Measurements from ENCODE around the gene AK8.
A peak's percentile ranks its signal among the peaks of the same experiment; 100 is the strongest.

AK8 gene

GRCh38 chr9:132782037-132782436 is 96.0 kb downstream of the AK8 start:
- H3K79me2 ChIP-seq = no peaks in the 10 kb centered on the region
- no peak overlapping the region for H3K4me2 ChIP-seq (ENCODE audit: low read length)
- H3K9ac ChIP-seq = no peak overlapping the region
- H3K27ac ChIP-seq = no peak overlapping the region
- TF ChIP-seq, protein P1, sequence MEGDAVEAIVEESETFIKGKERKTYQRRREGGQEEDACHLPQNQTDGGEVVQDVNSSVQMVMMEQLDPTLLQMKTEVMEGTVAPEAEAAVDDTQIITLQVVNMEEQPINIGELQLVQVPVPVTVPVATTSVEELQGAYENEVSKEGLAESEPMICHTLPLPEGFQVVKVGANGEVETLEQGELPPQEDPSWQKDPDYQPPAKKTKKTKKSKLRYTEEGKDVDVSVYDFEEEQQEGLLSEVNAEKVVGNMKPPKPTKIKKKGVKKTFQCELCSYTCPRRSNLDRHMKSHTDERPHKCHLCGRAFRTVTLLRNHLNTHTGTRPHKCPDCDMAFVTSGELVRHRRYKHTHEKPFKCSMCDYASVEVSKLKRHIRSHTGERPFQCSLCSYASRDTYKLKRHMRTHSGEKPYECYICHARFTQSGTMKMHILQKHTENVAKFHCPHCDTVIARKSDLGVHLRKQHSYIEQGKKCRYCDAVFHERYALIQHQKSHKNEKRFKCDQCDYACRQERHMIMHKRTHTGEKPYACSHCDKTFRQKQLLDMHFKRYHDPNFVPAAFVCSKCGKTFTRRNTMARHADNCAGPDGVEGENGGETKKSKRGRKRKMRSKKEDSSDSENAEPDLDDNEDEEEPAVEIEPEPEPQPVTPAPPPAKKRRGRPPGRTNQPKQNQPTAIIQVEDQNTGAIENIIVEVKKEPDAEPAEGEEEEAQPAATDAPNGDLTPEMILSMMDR (IDR thresholded peaks at IDR 0.05) = no peak
- no peak overlapping the region for H3K4me3 ChIP-seq (ENCODE audit: low read depth, low read length)
- H3K27me3 ChIP-seq (ENCODE audit: control insufficient read depth, insufficient read depth, low read length) = no peaks in the 10 kb centered on the region
- H2AFZ ChIP-seq = no peak overlapping the region
- H3K36me3 ChIP-seq (ENCODE audit: control insufficient read depth, insufficient read depth, low read length) = no peaks in the 10 kb centered on the region
- H3K4me1 ChIP-seq = no peaks in the 10 kb centered on the region
- no peaks in the 10 kb centered on the region for H3K9me3 ChIP-seq (ENCODE audit: control insufficient read depth, low read length)

- Histone ChIP-seq H3K4me1 (no peaks in the 10 kb centered on the region), H3K36me3 (ENCODE audit: control insufficient read depth, insufficient read depth, low read length) (no peaks in the 10 kb centered on the region), H3K4me2 (ENCODE audit: low read length) (no peak overlapping the region), H3K4me3 (ENCODE audit: low read depth, low read length) (no peak overlapping the region), H3K27me3 (ENCODE audit: control insufficient read depth, insufficient read depth, low read length) (no peaks in the 10 kb centered on the region), H3K9ac (no peak overlapping the region), H3K9me3 (ENCODE audit: control insufficient read depth, low read length) (no peaks in the 10 kb centered on the region), H3K79me2 (no peaks in the 10 kb centered on the region), H2AFZ (peak overlapping the region; percentile 38), H3K27ac (no peak overlapping the region)
- TF ChIP-seq, protein P1 (IDR thresholded peaks at IDR 0.05) = no peak
Measured at GRCh38 chr9:132780230-132781007, 97.7 kb downstream of the AK8 start.

DNA sequence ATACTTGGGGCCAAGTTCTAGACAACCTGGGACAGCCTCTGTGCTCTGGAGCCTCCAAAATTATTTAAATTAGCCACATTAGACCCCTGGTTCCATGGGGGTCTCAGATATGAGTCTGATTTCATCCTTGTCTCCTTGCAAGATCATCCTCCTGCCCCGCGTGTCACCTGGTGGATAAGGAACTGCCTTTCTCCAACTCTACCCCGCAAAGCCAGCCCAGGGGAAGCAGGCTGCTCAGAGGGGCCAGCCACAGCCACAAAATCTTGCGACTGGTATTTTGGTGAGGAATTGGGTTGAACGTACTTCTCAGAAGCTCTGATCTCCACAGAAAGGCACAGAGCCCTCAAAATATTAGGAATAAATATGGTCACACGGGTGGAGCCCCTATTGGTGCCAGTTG is 101.2 kb downstream of the AK8 start:
- no peaks in the 10 kb centered on the region for H3K36me3 ChIP-seq (ENCODE audit: control insufficient read depth, insufficient read depth, low read length)
- no peaks in the 10 kb centered on the region for H3K27me3 ChIP-seq (ENCODE audit: control insufficient read depth, insufficient read depth, low read length)
- H3K4me3 ChIP-seq (ENCODE audit: low read depth, low read length) = no peak overlapping the region
- no peaks in the 10 kb centered on the region for H3K79me2 ChIP-seq
- no peak overlapping the region for H3K9ac ChIP-seq
- no peak overlapping the region for H3K4me2 ChIP-seq (ENCODE audit: low read length)
- H2AFZ ChIP-seq = no peak overlapping the region
- H3K4me1 ChIP-seq = no peaks in the 10 kb centered on the region
- no peaks in the 10 kb centered on the region for H3K9me3 ChIP-seq (ENCODE audit: control insufficient read depth, low read length)
- no peak overlapping the region for H3K27ac ChIP-seq
- TF ChIP-seq, protein P1 (IDR thresholded peaks at IDR 0.05) = no peak

DNA sequence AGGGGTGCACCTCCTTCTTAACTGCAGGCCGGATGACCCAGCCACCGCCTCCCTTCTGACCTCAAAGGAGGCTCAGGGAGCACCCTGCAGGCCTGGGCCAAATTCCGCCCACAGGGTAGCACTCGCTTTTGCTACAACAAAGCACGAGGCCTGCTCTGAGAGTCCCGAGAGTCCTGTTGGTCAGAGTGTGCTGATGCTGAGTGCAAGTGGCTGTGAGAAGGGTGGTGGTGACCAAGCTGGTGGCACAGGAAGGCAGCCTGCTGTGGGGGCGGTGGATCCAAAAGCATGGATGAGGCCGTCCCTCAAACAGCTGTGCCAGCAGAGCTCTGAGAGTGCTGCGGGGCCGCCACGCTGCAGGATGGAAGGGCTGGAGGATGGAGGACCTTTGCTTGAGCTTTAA is 101.8 kb downstream of the AK8 start:
- no peaks in the 10 kb centered on the region for H3K36me3 ChIP-seq (ENCODE audit: control insufficient read depth, insufficient read depth, low read length)
- H3K9ac ChIP-seq = no peak overlapping the region
- H3K4me3 ChIP-seq (ENCODE audit: low read depth, low read length) = no peak overlapping the region
- no peak overlapping the region for H2AFZ ChIP-seq
- TF ChIP-seq, protein P1 (IDR thresholded peaks at IDR 0.05) = no peak
- H3K79me2 ChIP-seq = no peaks in the 10 kb centered on the region
- H3K4me1 ChIP-seq = no peaks in the 10 kb centered on the region
- H3K9me3 ChIP-seq (ENCODE audit: control insufficient read depth, low read length) = no peaks in the 10 kb centered on the region
- no peak overlapping the region for H3K4me2 ChIP-seq (ENCODE audit: low read length)
- H3K27me3 ChIP-seq (ENCODE audit: control insufficient read depth, insufficient read depth, low read length) = no peaks in the 10 kb centered on the region
- H3K27ac ChIP-seq = no peak overlapping the region

- Histone ChIP-seq H3K4me3 (ENCODE audit: low read depth, low read length) (no peak overlapping the region), H3K27ac (no peak overlapping the region), H3K27me3 (ENCODE audit: control insufficient read depth, insufficient read depth, low read length) (no peaks in the 10 kb centered on the region), H3K36me3 (ENCODE audit: control insufficient read depth, insufficient read depth, low read length) (no peaks in the 10 kb centered on the region), H3K4me2 (ENCODE audit: low read length) (no peak overlapping the region), H2AFZ (no peak overlapping the region), H3K9me3 (ENCODE audit: control insufficient read depth, low read length) (no peaks in the 10 kb centered on the region), H3K9ac (no peak overlapping the region), H3K79me2 (no peaks in the 10 kb centered on the region), H3K4me1 (no peaks in the 10 kb centered on the region)
- TF ChIP-seq, protein P1 (IDR thresholded peaks at IDR 0.05) = no peak
Measured at GRCh38 chr9:132775720-132776119, 102.4 kb downstream of the AK8 start.

Data from parathyroid adenoma (tissue), 2 donors.